T-helper 2 cell treated with Interferon-gamma antibody and Interleukin-4, amounts not matched to agents 5 μg/mL and 100 μg/mL, for 36 hours (primary cell): ENCODE data around the gene ZBTB22.
"Not testable (repeated sequence)": the region's sequence is repeated elsewhere in the genome, so short reads cannot be mapped to it uniquely, and the experiment has no call there.

Source experiments
- DNase-seq: peaks from one replicate; pipeline ENCODE4 v3.0.0; 2021; ENCODE audit warnings: low spot score
- H3K27ac Mint-ChIP-seq: one replicate; pipeline ENCODE4 v1.8.0; 2021; ENCODE audit warnings: mild to moderate bottlenecking, mixed read lengths
- H3K27me3 Mint-ChIP-seq: one replicate; pipeline ENCODE4 v1.8.0; 2021; ENCODE audit warnings: low read depth, mixed read lengths
- H3K36me3 Mint-ChIP-seq: one replicate; pipeline ENCODE4 v1.8.0; 2021; ENCODE audit warnings: low read depth, mixed read lengths
- H3K4me1 Mint-ChIP-seq: one replicate; pipeline ENCODE4 v1.8.0; 2021; ENCODE audit warnings: low read depth, mixed read lengths
- H3K4me3 Mint-ChIP-seq: one replicate; pipeline ENCODE4 v1.8.0; 2022; ENCODE audit warnings: mild to moderate bottlenecking, moderate library complexity, mixed read lengths
- H3K9me3 Mint-ChIP-seq: one replicate; pipeline ENCODE4 v1.8.0; 2021; ENCODE audit warnings: mixed read lengths

The ZBTB22 gene

GRCh38 chr6:33317669-33318425 lies at the start of gene ZBTB22:
TSS of gene ZBTB22 (minus strand) at chr6:33317744. CDS start at chr6:33316916, 828 bp downstream.
- Mint-ChIP-seq H3K27me3 (no peaks in the 10 kb centered on the region), H3K36me3 (peaks cover 60% of the 10 kb centered on the region), H3K27ac (peak within 1 kb of the TSS; percentile 96), H3K9me3 (no peaks in the 10 kb centered on the region), H3K4me1 (peaks cover 52% of the 10 kb centered on the region), H3K4me3 (peak within 1 kb of the TSS; percentile 96)
- peak; percentile 95 for DNase-seq

GRCh38 chr6:33367009-33367714 lies 49.6 kb upstream of the ZBTB22 start:
- Mint-ChIP-seq H3K27ac (no peak overlapping the region), H3K9me3 (no peaks in the 10 kb centered on the region), H3K36me3 (no peaks in the 10 kb centered on the region), H3K27me3 (peaks cover 2% of the 10 kb centered on the region), H3K4me3 (no peak overlapping the region), H3K4me1 (peaks cover 3% of the 10 kb centered on the region)
- no peak for DNase-seq

- not testable (repeated sequence) for H3K4me3 Mint-ChIP-seq, DNase-seq, H3K27me3 Mint-ChIP-seq, H3K4me1 Mint-ChIP-seq, H3K9me3 Mint-ChIP-seq, H3K36me3 Mint-ChIP-seq
- H3K27ac Mint-ChIP-seq, result peak overlapping the region; percentile 31
These were observed 47.8 kb upstream of the ZBTB22 start for GRCh38 chr6:33365206-33365971.

GRCh38 chr6:33364475-33365205 lies 47.1 kb upstream of the ZBTB22 start:
- H3K9me3 Mint-ChIP-seq, H3K36me3 Mint-ChIP-seq, H3K27me3 Mint-ChIP-seq, DNase-seq, H3K4me1 Mint-ChIP-seq: not testable (repeated sequence)
- H3K4me3 Mint-ChIP-seq, result peak overlapping the region; percentile 20
- peak overlapping the region; percentile 82 for H3K27ac Mint-ChIP-seq

GRCh38 chr6:33363486-33363885 lies 45.9 kb upstream of the ZBTB22 start:
- H3K9me3 Mint-ChIP-seq, H3K4me3 Mint-ChIP-seq, DNase-seq, H3K4me1 Mint-ChIP-seq, H3K36me3 Mint-ChIP-seq, H3K27ac Mint-ChIP-seq: not testable (repeated sequence)
- H3K27me3 Mint-ChIP-seq, result peaks cover 13% of the 10 kb centered on the region

- no peak overlapping the region for H3K4me3 Mint-ChIP-seq
- no peaks in the 10 kb centered on the region for H3K9me3 Mint-ChIP-seq
- peaks cover under 1% of the 10 kb centered on the region for H3K4me1 Mint-ChIP-seq
- no peak overlapping the region for H3K27ac Mint-ChIP-seq
- DNase-seq, result no peak
- peaks cover 19% of the 10 kb centered on the region for H3K27me3 Mint-ChIP-seq
- H3K36me3 Mint-ChIP-seq, result no peaks in the 10 kb centered on the region
These were observed 41.8 kb upstream of the ZBTB22 start for GRCh38 chr6:33359331-33359730.

GRCh38 chr6:33357160-33357871 lies 39.8 kb upstream of the ZBTB22 start:
- H3K4me1 Mint-ChIP-seq, H3K36me3 Mint-ChIP-seq, H3K4me3 Mint-ChIP-seq, H3K9me3 Mint-ChIP-seq, DNase-seq, H3K27ac Mint-ChIP-seq: not testable (repeated sequence)
- H3K27me3 Mint-ChIP-seq, result peaks cover 20% of the 10 kb centered on the region

- no peaks in the 10 kb centered on the region for H3K9me3 Mint-ChIP-seq
- no peak for DNase-seq
- peaks cover 23% of the 10 kb centered on the region for H3K27me3 Mint-ChIP-seq
- no peak overlapping the region for H3K4me3 Mint-ChIP-seq
- no peaks in the 10 kb centered on the region for H3K36me3 Mint-ChIP-seq
- H3K27ac Mint-ChIP-seq, result no peak overlapping the region
- no peaks in the 10 kb centered on the region for H3K4me1 Mint-ChIP-seq
These were observed 38.8 kb upstream of the ZBTB22 start for GRCh38 chr6:33356295-33356694.

- peaks cover 23% of the 10 kb centered on the region for H3K27me3 Mint-ChIP-seq
- DNase-seq, H3K4me1 Mint-ChIP-seq, H3K36me3 Mint-ChIP-seq, H3K9me3 Mint-ChIP-seq, H3K27ac Mint-ChIP-seq, H3K4me3 Mint-ChIP-seq: not testable (repeated sequence)
These were observed 38.3 kb upstream of the ZBTB22 start for GRCh38 chr6:33355860-33356259.

- no peak for DNase-seq
- Mint-ChIP-seq H3K4me3 (no peak overlapping the region), H3K9me3 (no peaks in the 10 kb centered on the region), H3K4me1 (peaks cover 22% of the 10 kb centered on the region), H3K27ac (no peak overlapping the region), H3K27me3 (peaks cover 5% of the 10 kb centered on the region), H3K36me3 (no peaks in the 10 kb centered on the region)
These were observed 30.3 kb upstream of the ZBTB22 start for GRCh38 chr6:33347816-33348215.

GRCh38 chr6:33346972-33347371 lies 29.4 kb upstream of the ZBTB22 start:
- H3K4me3 Mint-ChIP-seq, result peak overlapping the region; percentile 2
- not testable (repeated sequence) for H3K36me3 Mint-ChIP-seq, H3K27me3 Mint-ChIP-seq, H3K27ac Mint-ChIP-seq, DNase-seq, H3K9me3 Mint-ChIP-seq
- peaks cover 22% of the 10 kb centered on the region for H3K4me1 Mint-ChIP-seq

- H3K9me3 Mint-ChIP-seq, result no peaks in the 10 kb centered on the region
- H3K27ac Mint-ChIP-seq, result peak overlapping the region; percentile 90
- H3K4me1 Mint-ChIP-seq, result peaks cover 25% of the 10 kb centered on the region
- no peaks in the 10 kb centered on the region for H3K36me3 Mint-ChIP-seq
- peak overlapping the region; percentile 75 for H3K4me3 Mint-ChIP-seq
- no peaks in the 10 kb centered on the region for H3K27me3 Mint-ChIP-seq
- DNase-seq, result peak; percentile 57
These were observed 27.5 kb upstream of the ZBTB22 start for GRCh38 chr6:33344701-33345697.
